HepG2 (cell line): ENCODE results near the gene CHMP6. TPM values are rescaled to one million over a fixed set of nuclear protein-coding genes. Genes with fewer than 3 reads are reported as not detected.
A peak's percentile ranks its signal among the peaks of the same experiment; 100 is the strongest.

ENCODE experiments used
- CCDC6 ChIP-seq: sonication (generic); formaldehyde crosslinking; IDR thresholded peaks from 2 replicates; pipeline ENCODE4 v1.8.1; 2022; ENCODE audit warnings: mild to moderate bottlenecking, missing genetic modification reagents, moderate library complexity
- CREM ChIP-seq, 2 experiments: sonication (generic) in 1 of 2; formaldehyde crosslinking in 1 of 2; IDR thresholded peaks; 2 replicates each; pipeline versions ENCODE4 v1.4.0 to v1.6.1; 2016 to 2020; ENCODE audit warnings: antibody characterized with exemption in 1 of 2, mild to moderate bottlenecking in 1 of 2, missing genetic modification reagents in 1 of 2
- DPF2 ChIP-seq: sonication (generic); formaldehyde crosslinking; IDR thresholded peaks from 2 replicates; pipeline ENCODE4 v1.4.0; 2020; ENCODE audit warnings: mild to moderate bottlenecking, low read depth, missing genetic modification reagents, borderline replicate concordance
- EED ChIP-seq: sonication (generic); formaldehyde crosslinking; IDR thresholded peaks from 2 replicates; pipeline ENCODE4 v1.5.0; 2020; ENCODE audit warnings: mild to moderate bottlenecking, missing genetic modification reagents
- SP1 ChIP-seq, 2 experiments: fragments of 450-650 bp in 1 of 2; sonication (generic) in 1 of 2; formaldehyde crosslinking in 1 of 2; IDR thresholded peaks; 2 replicates each; pipeline versions ENCODE4 v1.4.0 to v1.6.1; 2016 to 2020; ENCODE audit warnings: missing genetic modification reagents in 1 of 2
- YEATS2 ChIP-seq: sonication (generic); formaldehyde crosslinking; IDR thresholded peaks from 2 replicates; pipeline ENCODE4 v1.4.0; 2020; ENCODE audit warnings: missing genetic modification reagents, borderline replicate concordance
- ZNF674 ChIP-seq: sonication (generic); formaldehyde crosslinking; IDR thresholded peaks from 2 replicates; pipeline ENCODE4 v1.5.0; 2020; ENCODE audit warnings: low read depth, mild to moderate bottlenecking, missing genetic modification reagents
- polyA plus RNA-seq, 8 experiments: library from polyadenylated mRNA; depleted of rRNA in 3 of 8; stranded (reverse) in 7 of 8; unstranded in 1 of 8; fragments of >200 nt; fragmentation: Illumina TruSeq in 4 of 8; extraction: Trizol in 4 of 8; gene quantifications; 2 replicates each; pipeline versions ENCODE4 v1.2.1 to v1.2.3, GENCODE V29; 2011 to 2016; ENCODE audit warnings: low read depth in 4 of 8, missing spikeins in 1 of 8, mixed read lengths in 1 of 8; ENCODE audit not compliant: insufficient read depth in 1 of 8
- total RNA-seq, 5 experiments: library from RNA; depleted of rRNA; stranded (reverse); fragments of >200 nt; fragmentation: Illumina TruSeq; extraction: Trizol; gene quantifications; 2 replicates each; pipeline ENCODE4 v1.2.3, GENCODE V29; 2016; ENCODE audit warnings: low read depth in 1 of 5
- TF ChIP-seq, protein P1 (sequence below): sonication (generic); formaldehyde crosslinking; IDR thresholded peaks from 2 replicates; pipeline ENCODE4 v1.8.1; 2022; ENCODE audit warnings: low read depth, mild to moderate bottlenecking, missing genetic modification reagents
- TF ChIP-seq, protein P2 (sequence below): IDR thresholded peaks from 2 replicates; pipeline ENCODE4 v1.6.1; 2016; ENCODE audit warnings: mild to moderate bottlenecking, missing biosample characterization, missing genetic modification reagents
- TF ChIP-seq, protein P3 (sequence below): sonication (generic); formaldehyde crosslinking; IDR thresholded peaks from one replicate; pipeline ENCODE4 v1.5.1; 2020; ENCODE audit warnings: mild to moderate bottlenecking, missing genetic modification reagents; ENCODE audit errors: not compliant biosample characterization
- TF ChIP-seq, protein P4 (sequence below): IDR thresholded peaks from 2 replicates; pipeline ENCODE4 v1.6.1; 2016; ENCODE audit warnings: missing biosample characterization, missing genetic modification reagents, low read depth
- TF ChIP-seq, protein P5 (sequence below): sonication (generic); formaldehyde crosslinking; IDR thresholded peaks from 2 replicates; pipeline ENCODE4 v1.5.0; 2020; ENCODE audit warnings: mild to moderate bottlenecking, missing genetic modification reagents

Gene CHMP6
- total and polyA plus RNA-seq, 2 of the 13 experiments (the other 11 are each of a cell fraction or from before 2014, with no cell fraction given): 11.1 to 24.2 TPM

DNA sequence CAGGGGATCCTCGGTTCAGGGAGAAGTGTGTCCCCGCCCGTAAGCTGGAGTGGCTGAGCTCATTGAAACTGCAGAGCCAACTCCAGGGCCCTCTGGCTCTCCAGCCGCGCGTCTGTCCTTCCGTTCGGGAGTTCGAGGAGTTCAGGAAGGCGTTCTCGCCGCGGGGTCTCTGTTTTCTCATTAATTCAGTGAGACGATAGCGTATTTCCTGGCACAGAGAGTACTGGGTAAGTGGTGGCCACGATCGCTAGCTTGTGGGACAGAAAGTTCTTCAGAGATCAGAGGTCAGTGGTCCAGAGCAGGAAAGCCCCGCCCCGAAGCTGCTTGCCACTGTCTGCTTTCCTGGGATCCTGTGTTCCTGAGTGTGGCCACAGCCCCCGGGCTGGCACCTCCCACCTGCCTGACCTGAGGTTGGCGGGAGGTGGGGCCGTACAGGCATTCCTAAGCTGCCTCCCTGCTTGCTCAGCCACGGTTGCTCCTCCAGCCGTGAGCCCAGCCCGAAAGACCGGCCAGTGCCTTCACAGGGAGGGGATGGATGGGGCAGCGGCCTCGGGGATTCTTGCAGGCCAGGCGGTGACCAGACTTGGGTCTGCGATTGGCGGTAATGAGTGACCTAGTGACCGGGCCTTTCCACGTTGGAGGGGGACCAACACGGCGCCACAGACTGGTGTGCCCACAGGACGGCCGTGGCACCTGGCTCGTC, 52.2 kb downstream of the CHMP6 start (continued):
- TF ChIP-seq, protein P1, sequence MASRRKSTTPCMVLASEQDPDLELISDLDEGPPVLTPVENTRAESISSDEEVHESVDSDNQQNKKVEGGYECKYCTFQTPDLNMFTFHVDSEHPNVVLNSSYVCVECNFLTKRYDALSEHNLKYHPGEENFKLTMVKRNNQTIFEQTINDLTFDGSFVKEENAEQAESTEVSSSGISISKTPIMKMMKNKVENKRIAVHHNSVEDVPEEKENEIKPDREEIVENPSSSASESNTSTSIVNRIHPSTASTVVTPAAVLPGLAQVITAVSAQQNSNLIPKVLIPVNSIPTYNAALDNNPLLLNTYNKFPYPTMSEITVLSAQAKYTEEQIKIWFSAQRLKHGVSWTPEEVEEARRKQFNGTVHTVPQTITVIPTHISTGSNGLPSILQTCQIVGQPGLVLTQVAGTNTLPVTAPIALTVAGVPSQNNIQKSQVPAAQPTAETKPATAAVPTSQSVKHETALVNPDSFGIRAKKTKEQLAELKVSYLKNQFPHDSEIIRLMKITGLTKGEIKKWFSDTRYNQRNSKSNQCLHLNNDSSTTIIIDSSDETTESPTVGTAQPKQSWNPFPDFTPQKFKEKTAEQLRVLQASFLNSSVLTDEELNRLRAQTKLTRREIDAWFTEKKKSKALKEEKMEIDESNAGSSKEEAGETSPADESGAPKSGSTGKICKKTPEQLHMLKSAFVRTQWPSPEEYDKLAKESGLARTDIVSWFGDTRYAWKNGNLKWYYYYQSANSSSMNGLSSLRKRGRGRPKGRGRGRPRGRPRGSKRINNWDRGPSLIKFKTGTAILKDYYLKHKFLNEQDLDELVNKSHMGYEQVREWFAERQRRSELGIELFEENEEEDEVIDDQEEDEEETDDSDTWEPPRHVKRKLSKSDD (CRISPR knock-in tag): peak; percentile 70
- TF ChIP-seq, protein P2, sequence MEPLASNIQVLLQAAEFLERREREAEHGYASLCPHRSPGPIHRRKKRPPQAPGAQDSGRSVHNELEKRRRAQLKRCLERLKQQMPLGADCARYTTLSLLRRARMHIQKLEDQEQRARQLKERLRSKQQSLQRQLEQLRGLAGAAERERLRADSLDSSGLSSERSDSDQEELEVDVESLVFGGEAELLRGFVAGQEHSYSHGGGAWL (CRISPR knock-in tag): peak; percentile 44; the same call in 1 of the 2 replicates
- peak; percentile 59; the same call in 1 of the 2 replicates for TF ChIP-seq YEATS2 (CRISPR knock-in tag)
- TF ChIP-seq, protein P3, sequence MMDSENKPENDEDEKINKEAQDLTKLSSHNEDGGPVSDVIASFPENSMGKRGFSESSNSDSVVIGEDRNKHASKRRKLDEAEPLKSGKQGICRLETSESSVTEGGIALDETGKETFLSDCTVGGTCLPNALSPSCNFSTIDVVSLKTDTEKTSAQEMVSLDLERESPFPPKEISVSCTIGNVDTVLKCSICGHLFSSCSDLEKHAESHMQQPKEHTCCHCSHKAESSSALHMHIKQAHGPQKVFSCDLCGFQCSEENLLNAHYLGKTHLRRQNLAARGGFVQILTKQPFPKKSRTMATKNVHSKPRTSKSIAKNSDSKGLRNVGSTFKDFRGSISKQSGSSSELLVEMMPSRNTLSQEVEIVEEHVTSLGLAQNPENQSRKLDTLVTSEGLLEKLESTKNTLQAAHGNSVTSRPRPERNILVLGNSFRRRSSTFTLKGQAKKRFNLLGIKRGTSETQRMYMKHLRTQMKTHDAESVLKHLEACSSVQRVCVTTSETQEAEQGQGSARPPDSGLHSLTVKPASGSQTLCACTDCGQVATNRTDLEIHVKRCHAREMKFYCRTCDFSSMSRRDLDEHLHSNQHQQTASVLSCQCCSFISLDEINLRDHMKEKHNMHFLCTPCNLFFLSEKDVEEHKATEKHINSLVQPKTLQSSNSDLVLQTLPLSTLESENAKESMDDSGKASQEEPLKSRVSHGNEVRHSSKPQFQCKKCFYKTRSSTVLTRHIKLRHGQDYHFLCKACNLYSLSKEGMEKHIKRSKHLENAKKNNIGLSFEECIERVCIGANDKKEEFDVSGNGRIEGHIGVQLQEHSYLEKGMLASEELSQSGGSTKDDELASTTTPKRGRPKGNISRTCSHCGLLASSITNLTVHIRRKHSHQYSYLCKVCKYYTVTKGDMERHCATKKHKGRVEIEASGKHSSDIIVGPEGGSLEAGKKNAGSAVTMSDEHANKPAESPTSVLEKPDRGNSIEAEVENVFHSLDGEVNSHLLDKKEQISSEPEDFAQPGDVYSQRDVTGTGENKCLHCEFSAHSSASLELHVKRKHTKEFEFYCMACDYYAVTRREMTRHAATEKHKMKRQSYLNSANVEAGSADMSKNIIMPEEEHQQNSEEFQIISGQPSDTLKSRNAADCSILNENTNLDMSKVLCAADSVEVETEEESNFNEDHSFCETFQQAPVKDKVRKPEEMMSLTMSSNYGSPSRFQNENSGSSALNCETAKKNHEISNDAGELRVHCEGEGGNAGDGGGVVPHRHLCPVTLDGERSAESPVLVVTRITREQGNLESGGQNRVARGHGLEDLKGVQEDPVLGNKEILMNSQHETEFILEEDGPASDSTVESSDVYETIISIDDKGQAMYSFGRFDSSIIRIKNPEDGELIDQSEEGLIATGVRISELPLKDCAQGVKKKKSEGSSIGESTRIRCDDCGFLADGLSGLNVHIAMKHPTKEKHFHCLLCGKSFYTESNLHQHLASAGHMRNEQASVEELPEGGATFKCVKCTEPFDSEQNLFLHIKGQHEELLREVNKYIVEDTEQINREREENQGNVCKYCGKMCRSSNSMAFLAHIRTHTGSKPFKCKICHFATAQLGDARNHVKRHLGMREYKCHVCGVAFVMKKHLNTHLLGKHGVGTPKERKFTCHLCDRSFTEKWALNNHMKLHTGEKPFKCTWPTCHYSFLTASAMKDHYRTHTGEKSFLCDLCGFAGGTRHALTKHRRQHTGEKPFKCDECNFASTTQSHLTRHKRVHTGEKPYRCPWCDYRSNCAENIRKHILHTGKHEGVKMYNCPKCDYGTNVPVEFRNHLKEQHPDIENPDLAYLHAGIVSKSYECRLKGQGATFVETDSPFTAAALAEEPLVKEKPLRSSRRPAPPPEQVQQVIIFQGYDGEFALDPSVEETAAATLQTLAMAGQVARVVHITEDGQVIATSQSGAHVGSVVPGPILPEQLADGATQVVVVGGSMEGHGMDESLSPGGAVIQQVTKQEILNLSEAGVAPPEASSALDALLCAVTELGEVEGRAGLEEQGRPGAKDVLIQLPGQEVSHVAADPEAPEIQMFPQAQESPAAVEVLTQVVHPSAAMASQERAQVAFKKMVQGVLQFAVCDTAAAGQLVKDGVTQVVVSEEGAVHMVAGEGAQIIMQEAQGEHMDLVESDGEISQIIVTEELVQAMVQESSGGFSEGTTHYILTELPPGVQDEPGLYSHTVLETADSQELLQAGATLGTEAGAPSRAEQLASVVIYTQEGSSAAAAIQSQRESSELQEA: no peak
- TF ChIP-seq DPF2 (CRISPR knock-in tag): no peak
- no peak for TF ChIP-seq EED (CRISPR knock-in tag)
- TF ChIP-seq ZNF674: no peak
- TF ChIP-seq CREM (IDR thresholded peaks at IDR 0.05): no peak; the same call in 1 of the 2 replicates
- TF ChIP-seq CREM (CRISPR knock-in tag; IDR thresholded peaks at IDR 0.05): no peak
- TF ChIP-seq, protein P4, sequence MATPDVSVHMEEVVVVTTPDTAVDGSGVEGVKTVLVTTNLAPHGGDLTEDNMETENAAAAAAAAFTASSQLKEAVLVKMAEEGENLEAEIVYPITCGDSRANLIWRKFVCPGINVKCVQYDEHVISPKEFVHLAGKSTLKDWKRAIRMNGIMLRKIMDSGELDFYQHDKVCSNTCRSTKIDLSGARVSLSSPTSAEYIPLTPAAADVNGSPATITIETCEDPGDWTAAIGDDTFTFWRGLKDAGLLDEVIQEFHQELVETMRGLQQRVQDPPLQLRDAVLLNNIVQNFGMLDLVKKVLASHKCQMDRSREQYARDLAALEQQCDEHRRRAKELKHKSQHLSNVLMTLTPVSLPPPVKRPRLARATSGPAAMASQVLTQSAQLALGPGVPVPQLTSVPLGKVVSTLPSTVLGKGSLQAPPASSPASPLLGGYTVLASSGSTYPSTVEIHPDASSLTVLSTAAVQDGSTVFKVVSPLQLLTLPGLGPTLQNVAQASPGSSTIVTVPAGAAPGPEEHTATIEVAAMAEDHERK (CRISPR knock-in tag): no peak
- TF ChIP-seq CCDC6: peak; percentile 78; the same call in 1 of the 2 replicates
- no peak for TF ChIP-seq SP1 (IDR thresholded peaks at IDR 0.05)
- peak; percentile 58 for TF ChIP-seq SP1 (CRISPR knock-in tag; IDR thresholded peaks at IDR 0.05)
- TF ChIP-seq, protein P5, sequence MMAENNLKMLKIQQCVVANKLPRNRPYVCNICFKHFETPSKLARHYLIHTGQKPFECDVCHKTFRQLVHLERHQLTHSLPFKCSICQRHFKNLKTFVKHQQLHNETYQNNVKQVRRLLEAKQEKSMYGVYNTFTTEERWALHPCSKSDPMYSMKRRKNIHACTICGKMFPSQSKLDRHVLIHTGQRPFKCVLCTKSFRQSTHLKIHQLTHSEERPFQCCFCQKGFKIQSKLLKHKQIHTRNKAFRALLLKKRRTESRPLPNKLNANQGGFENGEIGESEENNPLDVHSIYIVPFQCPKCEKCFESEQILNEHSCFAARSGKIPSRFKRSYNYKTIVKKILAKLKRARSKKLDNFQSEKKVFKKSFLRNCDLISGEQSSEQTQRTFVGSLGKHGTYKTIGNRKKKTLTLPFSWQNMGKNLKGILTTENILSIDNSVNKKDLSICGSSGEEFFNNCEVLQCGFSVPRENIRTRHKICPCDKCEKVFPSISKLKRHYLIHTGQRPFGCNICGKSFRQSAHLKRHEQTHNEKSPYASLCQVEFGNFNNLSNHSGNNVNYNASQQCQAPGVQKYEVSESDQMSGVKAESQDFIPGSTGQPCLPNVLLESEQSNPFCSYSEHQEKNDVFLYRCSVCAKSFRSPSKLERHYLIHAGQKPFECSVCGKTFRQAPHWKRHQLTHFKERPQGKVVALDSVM (CRISPR knock-in tag): no peak
